ENCODE measurements around the gene CD248. TPM values are rescaled to one million over a fixed set of nuclear protein-coding genes. Genes with fewer than 3 reads are reported as not detected.

CD248 gene
- total and polyA plus RNA-seq, 12 donors, result 5.3 to 44.4 (median 10.0) TPM

GRCh38 chr11:66313321-66314185 lies 3.3 kb downstream of the CD248 start:
- Histone ChIP-seq H3K4me1 (peaks cover 15 to 53% (median 36%) of the 10 kb centered on the region in 9 donors), H3K36me3 (no peaks in the 10 kb centered on the region), H3K27me3 (peaks cover 0 to 6% (median 0%) of the 10 kb centered on the region in 7 donors), H3K4me3 (peak overlapping the region; percentile 23 to 76 (median 60)), H3K9me3 (no peaks in the 10 kb centered on the region), H3K27ac (peak overlapping the region; percentile 73 to 94 (median 85))
- peak in 5 of 9 donors; percentile 5 to 37 (median 26) for TF ChIP-seq CTCF (IDR thresholded peaks at IDR 0.05)
- ATAC-seq (no peak), DNase-seq (no peak)
- 36% methylated on average over 38 of the region's 38 CpGs for WGBS, 2 donors
- intact Hi-C loops (cut with DNase I), result loop anchor here in 8 of 10 donors (2.0 to 10.0 kb wide), 4 partner anchors 15 to 74 kb away; partner anchors contain the start of genes B4GAT1 (in 2 of the 8) and BRMS1 (in 2 of the 8)

- intact Hi-C loops (cut with DNase I), result loop anchor here in 8 of 10 donors (1.0 to 10.0 kb wide), 7 partner anchors 16 to 75 kb away; partner anchors contain the start of genes B4GAT1 (in 2 of the 8), BRMS1 (in 2 of the 8) and YIF1A (in 1 of the 8)
- Histone ChIP-seq H3K4me3 (peak overlapping the region; percentile 24 to 76 (median 60)), H3K9me3 (no peaks in the 10 kb centered on the region), H3K27ac (peak overlapping the region; percentile 73 to 94 (median 85)), H3K27me3 (peaks cover 0 to 6% (median 0%) of the 10 kb centered on the region in 7 donors), H3K36me3 (no peaks in the 10 kb centered on the region), H3K4me1 (peaks cover 10 to 45% (median 28%) of the 10 kb centered on the region in 9 donors)
- peak; percentile 83 to 92 (median 88) for ATAC-seq
- 1 to 2% methylated on average over 52 of the region's 52 CpGs for WGBS, 2 donors
- DNase-seq, result peak; percentile 99
- no peak for TF ChIP-seq CTCF (IDR thresholded peaks at IDR 0.05)
Measured at GRCh38 chr11:66312549-66313320, 4.1 kb downstream of the CD248 start.

- Histone ChIP-seq H3K36me3 (no peaks in the 10 kb centered on the region), H3K27ac (peak overlapping the region; percentile 31 to 94 (median 85)), H3K9me3 (no peaks in the 10 kb centered on the region), H3K27me3 (peaks cover 0 to 6% (median 0%) of the 10 kb centered on the region in 7 donors), H3K4me3 (peak overlapping the region; percentile 24 to 76 (median 60)), H3K4me1 (peaks cover 4 to 38% (median 21%) of the 10 kb centered on the region in 9 donors)
- peak; percentile 2 to 98 (median 89) for TF ChIP-seq CTCF (IDR thresholded peaks at IDR 0.05)
- DNase-seq, result peak; percentile 92 to 93
- 0 to 1% methylated on average over 44 of the region's 44 CpGs for WGBS, 2 donors
- intact Hi-C loops (cut with DNase I), result loop anchor here in 8 of 10 donors (1.0 to 10.0 kb wide), 8 partner anchors 16 to 77 kb away; partner anchors contain the start of genes B4GAT1 (in 2 of the 8), BRMS1 (in 2 of the 8) and YIF1A (in 1 of the 8)
- peak; percentile 74 to 90 (median 86) for ATAC-seq
Measured at GRCh38 chr11:66311965-66312548, 4.8 kb downstream of the CD248 start.
